Neural cell (in vitro differentiated cells): ENCODE results near the gene ANKRD42. TPM values are rescaled to one million over a fixed set of nuclear protein-coding genes. Genes with fewer than 3 reads are reported as not detected.

Experiments used
- H2AFZ ChIP-seq: fragments of 200-600, 300-800 bp; sonication (generic), shearing (Covaris generic); 2 replicates; pipeline ENCODE4 v1.6.0; 2014; ENCODE audit warnings: low read depth, mild to moderate bottlenecking, antibody characterized with exemption, low read length, moderate library complexity
- H3F3A ChIP-seq: fragments of 200-600 bp; shearing (Covaris generic); 2 replicates; pipeline ENCODE4 v1.6.1; 2016; ENCODE audit warnings: mild to moderate bottlenecking, moderate library complexity, mixed read lengths, antibody characterized with exemption, low read length; ENCODE audit not compliant: insufficient read depth, poor library complexity, severe bottlenecking
- H3K27ac ChIP-seq: fragments of 200-600, 300-800 bp; sonication (generic), shearing (Covaris generic); 2 replicates; pipeline ENCODE4 v1.5.1; 2014; ENCODE audit warnings: mild to moderate bottlenecking, low read length, moderate library complexity
- H3K27me3 ChIP-seq: fragments of 300-800, 200-600 bp; sonication (generic), shearing (Covaris generic); 2 replicates; pipeline ENCODE4 v1.6.0; 2014; ENCODE audit warnings: mild to moderate bottlenecking, low read depth, low read length, moderate library complexity; ENCODE audit not compliant: insufficient read depth
- H3K36me3 ChIP-seq: fragments of 300-800, 200-600 bp; sonication (generic), shearing (Covaris generic); 2 replicates; pipeline ENCODE4 v1.5.1; 2014; ENCODE audit warnings: mild to moderate bottlenecking, antibody characterized with exemption, low read length, moderate library complexity; ENCODE audit not compliant: insufficient read depth
- H3K4me2 ChIP-seq: fragments of 300-800, 200-600 bp; sonication (generic), shearing (Covaris generic); 2 replicates; pipeline ENCODE4 v1.6.0; 2014; ENCODE audit warnings: mild to moderate bottlenecking, low read length
- H3K4me3 ChIP-seq: fragments of 300-800, 200-600 bp; sonication (generic), shearing (Covaris generic); 2 replicates; pipeline ENCODE4 v1.5.1; 2014; ENCODE audit warnings: mild to moderate bottlenecking, low read length, moderate library complexity
- H3K79me2 ChIP-seq: fragments of 200-600 bp; shearing (Covaris generic); replicated peaks from 2 replicates; pipeline ENCODE4 v1.6.0; 2014; ENCODE audit warnings: mild to moderate bottlenecking, low read length, moderate library complexity; ENCODE audit not compliant: insufficient read depth
- H3K9ac ChIP-seq: fragments of 300-800, 200-600 bp; sonication (generic), shearing (Covaris generic); 2 replicates; pipeline ENCODE4 v1.6.1; 2016; ENCODE audit warnings: mild to moderate bottlenecking, low read length, mixed read lengths
- H3K9me2 ChIP-seq: fragments of 200-600 bp; shearing (Covaris generic); 2 replicates; pipeline ENCODE4 v1.6.1; 2016; ENCODE audit warnings: mild to moderate bottlenecking, low read length, mixed read lengths; ENCODE audit not compliant: insufficient read depth
- H3K9me3 ChIP-seq: fragments of 200-600, 300-800 bp; sonication (generic), shearing (Covaris generic); 2 replicates; pipeline ENCODE4 v1.6.1; 2016; ENCODE audit warnings: mild to moderate bottlenecking, mixed run types, low read length, moderate library complexity, mixed read lengths
- H4K20me1 ChIP-seq: fragments of 200-600 bp; shearing (Covaris generic); 2 replicates; pipeline ENCODE4 v1.6.1; 2016; ENCODE audit warnings: mild to moderate bottlenecking, mixed run types; ENCODE audit not compliant: insufficient read depth
- CTCF ChIP-seq: fragments of 450-650 bp; IDR thresholded peaks from 2 replicates; pipeline ENCODE4 v1.5.1; 2014; ENCODE audit warnings: antibody characterized with exemption, mild to moderate bottlenecking, moderate library complexity; ENCODE audit not compliant: poor library complexity, severe bottlenecking
- EP300 ChIP-seq: fragments of 450-650 bp; conservative IDR thresholded peaks from 2 replicates; pipeline ENCODE4 v1.6.1; 2014; ENCODE audit warnings: antibody characterized with exemption, mild to moderate bottlenecking, moderate library complexity; ENCODE audit not compliant: poor library complexity, severe bottlenecking
- EZH2 ChIP-seq: fragments of 200-600, 300-800 bp; shearing (Covaris generic), sonication (generic); IDR thresholded peaks from 2 replicates; pipeline ENCODE4 v1.6.1; 2014; ENCODE audit warnings: antibody characterized with exemption, low read length, borderline replicate concordance, mild to moderate bottlenecking; ENCODE audit not compliant: insufficient read depth, poor library complexity, severe bottlenecking
- MXI1 ChIP-seq: fragments of 450-650 bp; conservative IDR thresholded peaks from 2 replicates; pipeline ENCODE4 v1.6.1; 2014; ENCODE audit warnings: antibody characterized with exemption, mild to moderate bottlenecking; ENCODE audit not compliant: poor library complexity, severe bottlenecking
- POLR2AphosphoS5 ChIP-seq: IDR thresholded peaks from 2 replicates; pipeline ENCODE4 v1.6.1; 2012
- RAD21 ChIP-seq: fragments of 450-650 bp; conservative IDR thresholded peaks from 2 replicates; pipeline ENCODE4 v1.6.1; 2014; ENCODE audit warnings: antibody characterized with exemption, mild to moderate bottlenecking, moderate library complexity
- REST ChIP-seq: IDR thresholded peaks from 2 replicates; pipeline ENCODE4 v1.6.1; 2012; ENCODE audit warnings: borderline replicate concordance
- SMC3 ChIP-seq: fragments of 450-650 bp; conservative IDR thresholded peaks from 2 replicates; pipeline ENCODE4 v1.6.1; 2014; ENCODE audit warnings: antibody characterized with exemption, mild to moderate bottlenecking, moderate library complexity; ENCODE audit not compliant: poor library complexity
- TAF1 ChIP-seq: IDR thresholded peaks from 2 replicates; pipeline ENCODE4 v1.6.1; 2012; ENCODE audit warnings: low read depth
- polyA plus RNA-seq: library from polyadenylated mRNA; depleted of rRNA; stranded (reverse); fragments of >200 nt; gene quantifications from 2 replicates; pipeline ENCODE4 v1.2.3, GENCODE V29; 2014

The ANKRD42 gene
- polyA plus RNA-seq, 1 donor from 2014 or later = 16.1 TPM

GRCh38 chr11:83219095-83219494, 25.6 kb downstream of the ANKRD42 start:
- Histone ChIP-seq H3F3A (no peaks in the 10 kb centered on the region), H4K20me1 (no peaks in the 10 kb centered on the region), H3K4me2 (no peak overlapping the region), H3K36me3 (no peaks in the 10 kb centered on the region), H3K9me2 (no peaks in the 10 kb centered on the region), H3K79me2 (no peaks in the 10 kb centered on the region), H2AFZ (no peak overlapping the region), H3K27ac (no peak overlapping the region), H3K27me3 (no peaks in the 10 kb centered on the region), H3K9ac (no peak overlapping the region), H3K4me3 (no peak overlapping the region), H3K9me3 (no peaks in the 10 kb centered on the region)
- no peak for TF ChIP-seq SMC3
- TF ChIP-seq CTCF = peak; percentile 25
- TF ChIP-seq RAD21 = peak; percentile 19

GRCh38 chr11:83220260-83220659, 26.7 kb downstream of the ANKRD42 start:
- Histone ChIP-seq H3K9me2 (no peaks in the 10 kb centered on the region), H3K4me2 (no peak overlapping the region), H2AFZ (no peak overlapping the region), H3K9me3 (no peaks in the 10 kb centered on the region), H3K27ac (no peak overlapping the region), H3F3A (no peaks in the 10 kb centered on the region), H3K4me3 (no peak overlapping the region), H4K20me1 (no peaks in the 10 kb centered on the region), H3K27me3 (no peaks in the 10 kb centered on the region), H3K36me3 (no peaks in the 10 kb centered on the region), H3K9ac (no peak overlapping the region), H3K79me2 (no peaks in the 10 kb centered on the region)
- TF ChIP-seq EZH2 (no peak), EP300 (no peak), TAF1 (no peak), POLR2AphosphoS5 (no peak), CTCF (no peak), MXI1 (no peak), RAD21 (no peak), SMC3 (no peak), REST (no peak)
